Naive B cell (primary cell): Measurements from ENCODE around the gene KRT85. TPM values are rescaled to one million over a fixed set of nuclear protein-coding genes. Genes with fewer than 3 reads are reported as not detected.
"Not testable (repeated sequence)": the region's sequence is repeated elsewhere in the genome, so short reads cannot be mapped to it uniquely, and the experiment has no call there.

Experiments used
- ATAC-seq, 2 donors: fragments of 150-1000 bp; cut with Tn5 transposase; 2 replicates each; pipeline ENCODE4 v1.10.0; 2021; ENCODE audit warnings: low read depth in 2 of 2, mild to moderate bottlenecking in 2 of 2, moderate library complexity in 2 of 2
- DNase-seq: peaks from one replicate; pipeline ENCODE4 v3.0.0; 2022
- H3K27ac Mint-ChIP-seq, 6 donors: one replicate each; pipeline ENCODE4 v1.8.0; 2020 to 2022; ENCODE audit warnings: mild to moderate bottlenecking in 6 of 6, mixed read lengths in 6 of 6, moderate library complexity in 5 of 6, inconsistent platforms in 2 of 6
- H3K27me3 Mint-ChIP-seq, 3 donors: one replicate each; pipeline ENCODE4 v1.8.0; 2021 to 2022; ENCODE audit warnings: mixed read lengths in 3 of 3, mild to moderate bottlenecking in 1 of 3
- H3K36me3 Mint-ChIP-seq, 2 donors: one replicate each; pipeline ENCODE4 v1.8.0; 2020 to 2022; ENCODE audit warnings: mixed read lengths in 2 of 2, inconsistent platforms in 1 of 2, mild to moderate bottlenecking in 1 of 2
- H3K4me1 Mint-ChIP-seq, 3 donors: one replicate each; pipeline ENCODE4 v1.8.0; 2020 to 2022; ENCODE audit warnings: mixed read lengths in 3 of 3, inconsistent platforms in 1 of 3, mild to moderate bottlenecking in 1 of 3, moderate library complexity in 1 of 3
- H3K4me3 Mint-ChIP-seq, 8 donors: one replicate each; pipeline ENCODE4 v1.8.0; 2020 to 2022; ENCODE audit warnings: mild to moderate bottlenecking in 8 of 8, mixed read lengths in 8 of 8, moderate library complexity in 8 of 8, inconsistent platforms in 2 of 8
- H3K9me3 Mint-ChIP-seq, 7 donors: one replicate each; pipeline ENCODE4 v1.8.0; 2020 to 2022; ENCODE audit warnings: mixed read lengths in 7 of 7, mild to moderate bottlenecking in 5 of 7, inconsistent platforms in 2 of 7, moderate library complexity in 1 of 7
- polyA plus RNA-seq, 6 donors: library from polyadenylated mRNA; unstranded; fragments of 300-500 nt; fragmentation: Illumina TruSeq; gene quantifications; one replicate each; pipeline ENCODE4 v1.2.3, GENCODE V29; 2021; ENCODE audit warnings: low read depth in 6 of 6

The KRT85 gene
- not detected for polyA plus RNA-seq

- H3K4me3 Mint-ChIP-seq, result no peak within 1 kb of the TSS
- DNase-seq, result no peak
- no peaks in the 10 kb centered on the region for H3K36me3 Mint-ChIP-seq
- peaks cover 14 to 55% (median 45%) of the 10 kb centered on the region in 3 donors for H3K27me3 Mint-ChIP-seq
- peaks cover 0 to 3% (median 0%) of the 10 kb centered on the region in 3 donors for H3K4me1 Mint-ChIP-seq
- H3K9me3 Mint-ChIP-seq, result no peaks in the 10 kb centered on the region
- peak within 1 kb of the TSS in 1 of 6 donors; percentile 42 for H3K27ac Mint-ChIP-seq
- ATAC-seq, result no peak
These were observed at the start of gene KRT85 for GRCh38 chr12:52366738-52367485. KRT85 (minus strand) TSS chr12:52367481; CDS start chr12:52367405, 76 bp downstream.

- no peak for ATAC-seq
- no peak for DNase-seq
- no peak overlapping the region for H3K4me3 Mint-ChIP-seq
- H3K9me3 Mint-ChIP-seq, result peaks cover 0 to 2% (median 0%) of the 10 kb centered on the region in 7 donors
- H3K36me3 Mint-ChIP-seq, result no peaks in the 10 kb centered on the region
- no peaks in the 10 kb centered on the region for H3K4me1 Mint-ChIP-seq
- peaks cover 23 to 56% (median 30%) of the 10 kb centered on the region in 3 donors for H3K27me3 Mint-ChIP-seq
- H3K27ac Mint-ChIP-seq, result no peak overlapping the region
These were observed 49.5 kb upstream of the KRT85 start for GRCh38 chr12:52416795-52417194.

GRCh38 chr12:52415870-52416750 is 48.8 kb upstream of the KRT85 start:
- peaks cover 23 to 49% (median 26%) of the 10 kb centered on the region in 3 donors for H3K27me3 Mint-ChIP-seq
- no peak overlapping the region for H3K27ac Mint-ChIP-seq
- DNase-seq, result no peak
- H3K4me1 Mint-ChIP-seq, result no peaks in the 10 kb centered on the region
- H3K4me3 Mint-ChIP-seq, result no peak overlapping the region
- no peaks in the 10 kb centered on the region for H3K36me3 Mint-ChIP-seq
- H3K9me3 Mint-ChIP-seq, result peaks cover 0 to 2% (median 0%) of the 10 kb centered on the region in 7 donors
- ATAC-seq, result no peak

- H3K36me3 Mint-ChIP-seq, result no peaks in the 10 kb centered on the region
- no peak overlapping the region for H3K27ac Mint-ChIP-seq
- H3K27me3 Mint-ChIP-seq, result peaks cover 23 to 43% (median 25%) of the 10 kb centered on the region in 3 donors
- H3K4me3 Mint-ChIP-seq, result peak overlapping the region in 1 of 8 donors; percentile 36
- no peaks in the 10 kb centered on the region for H3K4me1 Mint-ChIP-seq
- DNase-seq (no peak), ATAC-seq (no peak)
- peaks cover 0 to 4% (median 0%) of the 10 kb centered on the region in 7 donors for H3K9me3 Mint-ChIP-seq
These were observed 47.7 kb upstream of the KRT85 start for GRCh38 chr12:52414936-52415335.

- H3K4me1 Mint-ChIP-seq, result no peaks in the 10 kb centered on the region
- peaks cover 19 to 40% (median 23%) of the 10 kb centered on the region in 3 donors for H3K27me3 Mint-ChIP-seq
- peak overlapping the region in 1 of 6 donors; percentile 52 for H3K27ac Mint-ChIP-seq
- H3K4me3 Mint-ChIP-seq, result no peak overlapping the region
- ATAC-seq, result no peak
- peaks cover 0 to 2% of the 10 kb centered on the region in 2 donors for H3K36me3 Mint-ChIP-seq
- H3K9me3 Mint-ChIP-seq, result peaks cover 0 to 4% (median 0%) of the 10 kb centered on the region in 7 donors
- DNase-seq, result no peak
These were observed 46.6 kb upstream of the KRT85 start for GRCh38 chr12:52413782-52414345.

- no peak overlapping the region for H3K27ac Mint-ChIP-seq
- DNase-seq (no peak), ATAC-seq (no peak)
- H3K36me3 Mint-ChIP-seq, result peaks cover 0 to 8% of the 10 kb centered on the region in 2 donors
- H3K4me1 Mint-ChIP-seq, result peaks cover 0 to 3% (median 0%) of the 10 kb centered on the region in 3 donors
- peaks cover 0 to 7% (median 3%) of the 10 kb centered on the region in 7 donors for H3K9me3 Mint-ChIP-seq
- peaks cover 23 to 46% (median 25%) of the 10 kb centered on the region in 3 donors for H3K27me3 Mint-ChIP-seq
- no peak overlapping the region for H3K4me3 Mint-ChIP-seq
These were observed 45.9 kb upstream of the KRT85 start for GRCh38 chr12:52413202-52413601.

- Mint-ChIP-seq H3K36me3 (peaks cover 0 to 9% of the 10 kb centered on the region in 2 donors), H3K27ac (no peak overlapping the region), H3K4me1 (peaks cover 0 to 3% (median 0%) of the 10 kb centered on the region in 3 donors), H3K27me3 (peaks cover 19 to 48% (median 30%) of the 10 kb centered on the region in 3 donors), H3K4me3 (no peak overlapping the region), H3K9me3 (peaks cover 0 to 9% (median 3%) of the 10 kb centered on the region in 7 donors)
- ATAC-seq, result no peak
- DNase-seq, result no peak
These were observed 44.5 kb upstream of the KRT85 start for GRCh38 chr12:52411815-52412214.

- DNase-seq, H3K36me3 Mint-ChIP-seq, H3K9me3 Mint-ChIP-seq, H3K4me1 Mint-ChIP-seq, H3K4me3 Mint-ChIP-seq, ATAC-seq: not testable (repeated sequence)
- peaks cover 13 to 49% (median 25%) of the 10 kb centered on the region in 3 donors for H3K27me3 Mint-ChIP-seq
- H3K27ac Mint-ChIP-seq, result peak overlapping the region in 1 of 6 donors; percentile 47
These were observed 43.4 kb upstream of the KRT85 start for GRCh38 chr12:52410589-52411248.

- Mint-ChIP-seq H3K4me3 (no peak overlapping the region), H3K27ac (no peak overlapping the region), H3K36me3 (peaks cover 0 to 9% of the 10 kb centered on the region in 2 donors), H3K9me3 (peaks cover 0 to 9% (median 3%) of the 10 kb centered on the region in 7 donors), H3K27me3 (peaks cover 7 to 47% (median 18%) of the 10 kb centered on the region in 3 donors), H3K4me1 (peaks cover 0 to 3% (median 0%) of the 10 kb centered on the region in 3 donors)
- DNase-seq (no peak), ATAC-seq (no peak)
These were observed 40.6 kb upstream of the KRT85 start for GRCh38 chr12:52407918-52408317.

- no peak for ATAC-seq
- H3K36me3 Mint-ChIP-seq, result peaks cover 0 to 9% of the 10 kb centered on the region in 2 donors
- no peak within 1 kb of the TSS for H3K4me3 Mint-ChIP-seq
- peaks cover 0 to 5% (median 2%) of the 10 kb centered on the region in 7 donors for H3K9me3 Mint-ChIP-seq
- DNase-seq, result no peak
- no peak within 1 kb of the TSS for H3K27ac Mint-ChIP-seq
- H3K4me1 Mint-ChIP-seq, result peaks cover 0 to 3% (median 0%) of the 10 kb centered on the region in 3 donors
- peaks cover 4 to 53% (median 13%) of the 10 kb centered on the region in 3 donors for H3K27me3 Mint-ChIP-seq
These were observed 38.7 kb upstream of the KRT85 start, which contains the start of gene KRT82 for GRCh38 chr12:52405922-52406385. KRT82 (minus strand) TSS chr12:52406335; CDS start chr12:52406277, 58 bp downstream.

GRCh38 chr12:52404951-52405350 is 37.7 kb upstream of the KRT85 start:
- peaks cover 4 to 53% (median 18%) of the 10 kb centered on the region in 3 donors for H3K27me3 Mint-ChIP-seq
- peaks cover 0 to 5% (median 0%) of the 10 kb centered on the region in 7 donors for H3K9me3 Mint-ChIP-seq
- DNase-seq (no peak), ATAC-seq (no peak)
- H3K4me3 Mint-ChIP-seq, result no peak overlapping the region
- no peak overlapping the region for H3K27ac Mint-ChIP-seq
- H3K36me3 Mint-ChIP-seq, result peaks cover 0 to 9% of the 10 kb centered on the region in 2 donors
- peaks cover 0 to 3% (median 0%) of the 10 kb centered on the region in 3 donors for H3K4me1 Mint-ChIP-seq

- Mint-ChIP-seq H3K27me3 (peaks cover 4 to 62% (median 24%) of the 10 kb centered on the region in 3 donors), H3K9me3 (peaks cover 0 to 3% (median 0%) of the 10 kb centered on the region in 7 donors), H3K27ac (no peak overlapping the region), H3K4me1 (peaks cover 0 to 1% (median 0%) of the 10 kb centered on the region in 3 donors), H3K36me3 (peaks cover 0 to 4% of the 10 kb centered on the region in 2 donors), H3K4me3 (no peak overlapping the region)
- ATAC-seq (no peak), DNase-seq (no peak)
These were observed 36.3 kb upstream of the KRT85 start for GRCh38 chr12:52403561-52403960.
